Gastroesophageal sphincter (tissue), 3 donors: ENCODE results near the gene DVL2.

Experiments
- CTCF ChIP-seq, 4 experiments: fragments of 200-600 bp in 2 of 4; fragments of 450-650 bp in 2 of 4; sonication (generic) in 1 of 4; IDR thresholded peaks; one replicate each; pipeline ENCODE4 v1.5.1; 2017 to 2019; ENCODE audit warnings: antibody characterized with exemption in 4 of 4, mild to moderate bottlenecking in 2 of 4, moderate library complexity in 2 of 4
- POLR2A ChIP-seq, 2 donors: fragments of 450-650 bp; IDR thresholded peaks; one replicate each; pipeline ENCODE4 v1.6.1; 2017; ENCODE audit warnings: antibody characterized with exemption in 2 of 2, mild to moderate bottlenecking in 2 of 2, moderate library complexity in 1 of 2

- TF ChIP-seq POLR2A (IDR thresholded peaks at IDR 0.05) (no peak), CTCF (IDR thresholded peaks at IDR 0.05) (peak in 2 of 4 experiments; percentile 32 to 37)
Observed at GRCh38 chr17:7213895-7214299, 20.4 kb downstream of the DVL2 start.
